ENCODE measurements around the gene UBA52. TPM values are rescaled to one million over a fixed set of nuclear protein-coding genes. Genes with fewer than 3 reads are reported as not detected.

The UBA52 gene
- total and polyA plus RNA-seq, 2 experiments from 2014 or later: 470 to 561 TPM

GRCh38 chr19:18566953-18567352 lies 4.7 kb upstream of the UBA52 start:
- WGBS (ENCODE audit: low lambda C conversion rate, missing lambda C conversion rate): 97% methylated on average over 8 of the region's 8 CpGs
- Histone ChIP-seq H3K4me3 (no peak overlapping the region), H3K9me3 (ENCODE audit: low read depth) (no peaks in the 10 kb centered on the region), H4K20me1 (ENCODE audit: insufficient read depth, poor library complexity, severe bottlenecking) (no peaks in the 10 kb centered on the region), H2AFZ (no peak overlapping the region), H3K27ac (no peak overlapping the region), H3K79me2 (peaks cover 2% of the 10 kb centered on the region), H3K9me2 (replicated peaks; ENCODE audit: insufficient read depth) (no peaks in the 10 kb centered on the region), H3K27me3 (no peaks in the 10 kb centered on the region), H3K36me3 (replicated peaks; ENCODE audit: insufficient read depth, low read depth) (no peaks in the 10 kb centered on the region), H3K4me1 (ENCODE audit: insufficient read depth) (no peaks in the 10 kb centered on the region), H3K4me2 (no peak overlapping the region)
- no peak for TF ChIP-seq EZH2phosphoT487 (IDR thresholded peaks at IDR 0.05; ENCODE audit: low read depth, severe bottlenecking, unreplicated experiment)
- no peak for TF ChIP-seq CTCF (IDR thresholded peaks at IDR 0.05; ENCODE audit: poor library complexity)
- TF ChIP-seq EZH2 (IDR thresholded peaks at IDR 0.05; ENCODE audit: borderline replicate concordance): no peak
- DNase-seq (ENCODE audit: low spot score): no peak

- no peak for TF ChIP-seq EZH2 (IDR thresholded peaks at IDR 0.05; ENCODE audit: borderline replicate concordance)
- TF ChIP-seq EZH2phosphoT487 (IDR thresholded peaks at IDR 0.05; ENCODE audit: low read depth, severe bottlenecking, unreplicated experiment): no peak
- no peak for TF ChIP-seq CTCF (IDR thresholded peaks at IDR 0.05; ENCODE audit: poor library complexity)
- Histone ChIP-seq H3K36me3 (replicated peaks; ENCODE audit: insufficient read depth, low read depth) (no peaks in the 10 kb centered on the region), H4K20me1 (ENCODE audit: insufficient read depth, poor library complexity, severe bottlenecking) (peaks cover 13% of the 10 kb centered on the region), H3K4me2 (no peak overlapping the region), H3K4me3 (no peak overlapping the region), H3K9me2 (replicated peaks; ENCODE audit: insufficient read depth) (no peaks in the 10 kb centered on the region), H3K79me2 (peaks cover 16% of the 10 kb centered on the region), H3K27ac (no peak overlapping the region), H3K27me3 (no peaks in the 10 kb centered on the region), H3K9me3 (ENCODE audit: low read depth) (no peaks in the 10 kb centered on the region), H3K4me1 (ENCODE audit: insufficient read depth) (peaks cover 11% of the 10 kb centered on the region), H2AFZ (no peak overlapping the region)
- WGBS (ENCODE audit: low lambda C conversion rate, missing lambda C conversion rate): 100% methylated on average over 15 of the region's 15 CpGs
- DNase-seq (ENCODE audit: low spot score): no peak
Measured at GRCh38 chr19:18568367-18568766, 3.3 kb upstream of the UBA52 start.

- Histone ChIP-seq H3K27ac (no peak overlapping the region), H4K20me1 (ENCODE audit: insufficient read depth, poor library complexity, severe bottlenecking) (peaks cover 13% of the 10 kb centered on the region), H3K9me2 (replicated peaks; ENCODE audit: insufficient read depth) (no peaks in the 10 kb centered on the region), H2AFZ (no peak overlapping the region), H3K36me3 (replicated peaks; ENCODE audit: insufficient read depth, low read depth) (no peaks in the 10 kb centered on the region), H3K4me2 (no peak overlapping the region), H3K4me3 (no peak overlapping the region), H3K79me2 (peaks cover 20% of the 10 kb centered on the region), H3K4me1 (ENCODE audit: insufficient read depth) (peaks cover 12% of the 10 kb centered on the region), H3K9me3 (ENCODE audit: low read depth) (no peaks in the 10 kb centered on the region), H3K27me3 (no peaks in the 10 kb centered on the region)
- TF ChIP-seq EZH2 (IDR thresholded peaks at IDR 0.05; ENCODE audit: borderline replicate concordance) (no peak), EZH2phosphoT487 (IDR thresholded peaks at IDR 0.05; ENCODE audit: low read depth, severe bottlenecking, unreplicated experiment) (no peak), CTCF (IDR thresholded peaks at IDR 0.05; ENCODE audit: poor library complexity) (no peak)
- DNase-seq (ENCODE audit: low spot score): no peak
- 98% methylated on average over 18 of the region's 18 CpGs for WGBS (ENCODE audit: low lambda C conversion rate, missing lambda C conversion rate)
Measured at GRCh38 chr19:18574691-18575291, 3.1 kb downstream of the UBA52 start.

All from hepatocyte (in vitro differentiated cells).